HG03442 (cell line): ENCODE data around the gene PTPRO.
"Not testable (repeated sequence)": the region's sequence is repeated elsewhere in the genome, so short reads cannot be mapped to it uniquely, and the experiment has no call there.

Experiments used
- ATAC-seq: cut with Tn5 transposase; IDR thresholded peaks from one replicate; pipeline ENCODE4 v1.9.1; 2021; ENCODE audit warnings: mild to moderate bottlenecking, moderate library complexity; ENCODE audit not compliant: unreplicated experiment

The PTPRO gene

GRCh38 chr12:15599266-15600037 lies 277.1 kb downstream of the PTPRO start:
- no peak for ATAC-seq

- no peak for ATAC-seq
Observed at GRCh38 chr12:15600223-15600935, 278.1 kb downstream of the PTPRO start.

GRCh38 chr12:15601210-15601800 lies 279.0 kb downstream of the PTPRO start:
- no peak for ATAC-seq

GRCh38 chr12:15602051-15602672 lies 279.9 kb downstream of the PTPRO start:
- ATAC-seq = no peak

- ATAC-seq = no peak
Observed at GRCh38 chr12:15603474-15604085, 281.3 kb downstream of the PTPRO start.

GRCh38 chr12:15605881-15606590 lies 283.7 kb downstream of the PTPRO start:
- no peak for ATAC-seq

GRCh38 chr12:15608406-15608805 lies 286.1 kb downstream of the PTPRO start:
- no peak for ATAC-seq

GRCh38 chr12:15608941-15609340 lies 286.6 kb downstream of the PTPRO start:
- ATAC-seq = no peak

- ATAC-seq = no peak
Observed at GRCh38 chr12:15613981-15614380, 291.7 kb downstream of the PTPRO start.

GRCh38 chr12:15616495-15616894 lies 294.2 kb downstream of the PTPRO start:
- not testable (repeated sequence) for ATAC-seq

- ATAC-seq = no peak
Observed at GRCh38 chr12:15620741-15621539, 298.6 kb downstream of the PTPRO start.

GRCh38 chr12:15625075-15625474 lies 302.8 kb downstream of the PTPRO start:
- ATAC-seq = no peak

GRCh38 chr12:15627995-15628945 lies 306.0 kb downstream of the PTPRO start:
- ATAC-seq = no peak

- ATAC-seq = peak; percentile 81
Observed at GRCh38 chr12:15629108-15629507, 306.8 kb downstream of the PTPRO start.

GRCh38 chr12:15629761-15630160 lies 307.5 kb downstream of the PTPRO start:
- no peak for ATAC-seq

- ATAC-seq = no peak
Observed at GRCh38 chr12:15631007-15631715, 308.9 kb downstream of the PTPRO start.

- no peak for ATAC-seq
Observed at GRCh38 chr12:15632708-15633107, 310.4 kb downstream of the PTPRO start.

GRCh38 chr12:15633201-15633600 lies 310.9 kb downstream of the PTPRO start:
- ATAC-seq = no peak
